Liver (tissue), 9 donors: ENCODE data around the gene UNC13A. TPM values are rescaled to one million over a fixed set of nuclear protein-coding genes. Genes with fewer than 3 reads are reported as not detected.

Experiments used
- DNase-seq: peaks from one replicate; pipeline ENCODE4 v3.0.0-alpha.2; 2017; ENCODE audit warnings: low spot score
- H3K27ac ChIP-seq, 2 donors: one replicate each; pipeline ENCODE4 v1.7.0; 2013; ENCODE audit warnings: inconsistent platforms in 2 of 2, low read length in 2 of 2, control low read depth in 1 of 2, low read depth in 1 of 2, mild to moderate bottlenecking in 1 of 2
- H3K27me3 ChIP-seq, 4 donors: one replicate each; pipeline versions ENCODE4 v1.6.1 to v1.7.0; 2013; ENCODE audit warnings: low read length in 3 of 4, inconsistent platforms in 1 of 4, mild to moderate bottlenecking in 1 of 4, moderate library complexity in 1 of 4; ENCODE audit not compliant: control insufficient read depth in 4 of 4, insufficient read depth in 4 of 4
- H3K36me3 ChIP-seq, 4 donors: one replicate each; pipeline versions ENCODE4 v1.6.1 to v1.7.0; 2013; ENCODE audit warnings: low read length in 3 of 4, mild to moderate bottlenecking in 3 of 4, low read depth in 1 of 4, moderate library complexity in 1 of 4; ENCODE audit not compliant: control insufficient read depth in 4 of 4, insufficient read depth in 3 of 4
- H3K4me1 ChIP-seq, 4 donors: one replicate each; pipeline versions ENCODE4 v1.6.1 to v1.7.0; 2013; ENCODE audit warnings: low read length in 3 of 4, mild to moderate bottlenecking in 3 of 4, moderate library complexity in 1 of 4; ENCODE audit not compliant: control insufficient read depth in 4 of 4, insufficient read depth in 4 of 4
- H3K4me3 ChIP-seq, 3 donors: one replicate each; pipeline versions ENCODE4 v1.6.1 to v1.7.0; 2013; ENCODE audit warnings: low read length in 3 of 3, control low read depth in 1 of 3, low read depth in 1 of 3, mild to moderate bottlenecking in 1 of 3
- H3K9ac ChIP-seq, 2 donors: one replicate each; pipeline ENCODE4 v1.7.0; 2013; ENCODE audit warnings: low read length in 2 of 2, mild to moderate bottlenecking in 2 of 2, moderate library complexity in 2 of 2, control low read depth in 1 of 2, low read depth in 1 of 2
- H3K9me3 ChIP-seq, 4 donors: one replicate each; pipeline versions ENCODE4 v1.6.1 to v1.7.0; 2013; ENCODE audit warnings: low read length in 3 of 4; ENCODE audit not compliant: control insufficient read depth in 4 of 4
- GABPA ChIP-seq, 2 donors: IDR thresholded peaks in 1 of 2; conservative IDR thresholded peaks in 1 of 2; 2 replicates each; pipeline ENCODE4 v1.6.1; 2016; ENCODE audit warnings: antibody characterized with exemption in 2 of 2, mild to moderate bottlenecking in 1 of 2, moderate library complexity in 1 of 2
- HNF4A ChIP-seq, 2 donors: conservative IDR thresholded peaks; 2 replicates each; pipeline ENCODE4 v1.6.1; 2016; ENCODE audit warnings: antibody characterized with exemption in 2 of 2, mild to moderate bottlenecking in 2 of 2
- HNF4G ChIP-seq: IDR thresholded peaks from 2 replicates; pipeline ENCODE4 v1.6.1; 2016; ENCODE audit warnings: antibody characterized with exemption
- NR2F2 ChIP-seq: IDR thresholded peaks from 2 replicates; pipeline ENCODE4 v1.6.1; 2016; ENCODE audit warnings: antibody characterized with exemption
- RAD21 ChIP-seq, 2 donors: IDR thresholded peaks; 2 replicates each; pipeline ENCODE4 v1.6.1; 2016; ENCODE audit warnings: antibody characterized with exemption in 2 of 2, mild to moderate bottlenecking in 2 of 2
- RXRA ChIP-seq, 2 donors: IDR thresholded peaks; 2 replicates each; pipeline ENCODE4 v1.6.1; 2017 to 2018; ENCODE audit warnings: antibody characterized with exemption in 2 of 2, mild to moderate bottlenecking in 1 of 2
- YY1 ChIP-seq: IDR thresholded peaks from 2 replicates; pipeline ENCODE4 v1.6.1; 2016; ENCODE audit warnings: antibody characterized with exemption, mild to moderate bottlenecking
- WGBS: extraction: QIAGEN DNeasy Blood & Tissue Kit; methylation state at CpG from one replicate; pipeline ENCODE4 v1.1.7; 2013; 5-methylcytosine and 5-hydroxymethylcytosine counted together
- polyA plus RNA-seq, 2 donors: library from polyadenylated mRNA; stranded (reverse) in 1 of 2; unstranded in 1 of 2; fragments of 200-250 nt in 1 of 2; fragments of >200 nt in 1 of 2; fragmentation: Nextera tagmentation in 1 of 2; extraction: Ambion mirVana in 1 of 2; gene quantifications; one replicate each; pipeline versions ENCODE4 v1.2.1 to v1.2.3, GENCODE V29; 2013 to 2015
- total RNA-seq, 2 donors: library from RNA; depleted of rRNA; stranded (reverse); fragments of >200 nt; gene quantifications; one replicate each; pipeline ENCODE4 v1.2.3, GENCODE V29; 2014
- TF ChIP-seq, protein P1 (sequence below): IDR thresholded peaks from 2 replicates; pipeline ENCODE4 v1.6.1; 2016; ENCODE audit warnings: antibody characterized with exemption, mild to moderate bottlenecking
- TF ChIP-seq, protein P2 (sequence below): IDR thresholded peaks from 2 replicates; pipeline ENCODE4 v1.6.1; 2016; ENCODE audit warnings: antibody characterized with exemption
- donor health status: healthy.
- donor health status: healthy.
- donor health status: healthy.
- donor health status: healthy.
- donor health status: healthy.

UNC13A gene
- total and polyA plus RNA-seq, 4 donors, result under 0.01 to 0.01 TPM; not detected in 2

- TF ChIP-seq, protein P1, sequence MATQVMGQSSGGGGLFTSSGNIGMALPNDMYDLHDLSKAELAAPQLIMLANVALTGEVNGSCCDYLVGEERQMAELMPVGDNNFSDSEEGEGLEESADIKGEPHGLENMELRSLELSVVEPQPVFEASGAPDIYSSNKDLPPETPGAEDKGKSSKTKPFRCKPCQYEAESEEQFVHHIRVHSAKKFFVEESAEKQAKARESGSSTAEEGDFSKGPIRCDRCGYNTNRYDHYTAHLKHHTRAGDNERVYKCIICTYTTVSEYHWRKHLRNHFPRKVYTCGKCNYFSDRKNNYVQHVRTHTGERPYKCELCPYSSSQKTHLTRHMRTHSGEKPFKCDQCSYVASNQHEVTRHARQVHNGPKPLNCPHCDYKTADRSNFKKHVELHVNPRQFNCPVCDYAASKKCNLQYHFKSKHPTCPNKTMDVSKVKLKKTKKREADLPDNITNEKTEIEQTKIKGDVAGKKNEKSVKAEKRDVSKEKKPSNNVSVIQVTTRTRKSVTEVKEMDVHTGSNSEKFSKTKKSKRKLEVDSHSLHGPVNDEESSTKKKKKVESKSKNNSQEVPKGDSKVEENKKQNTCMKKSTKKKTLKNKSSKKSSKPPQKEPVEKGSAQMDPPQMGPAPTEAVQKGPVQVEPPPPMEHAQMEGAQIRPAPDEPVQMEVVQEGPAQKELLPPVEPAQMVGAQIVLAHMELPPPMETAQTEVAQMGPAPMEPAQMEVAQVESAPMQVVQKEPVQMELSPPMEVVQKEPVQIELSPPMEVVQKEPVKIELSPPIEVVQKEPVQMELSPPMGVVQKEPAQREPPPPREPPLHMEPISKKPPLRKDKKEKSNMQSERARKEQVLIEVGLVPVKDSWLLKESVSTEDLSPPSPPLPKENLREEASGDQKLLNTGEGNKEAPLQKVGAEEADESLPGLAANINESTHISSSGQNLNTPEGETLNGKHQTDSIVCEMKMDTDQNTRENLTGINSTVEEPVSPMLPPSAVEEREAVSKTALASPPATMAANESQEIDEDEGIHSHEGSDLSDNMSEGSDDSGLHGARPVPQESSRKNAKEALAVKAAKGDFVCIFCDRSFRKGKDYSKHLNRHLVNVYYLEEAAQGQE, result no peak
- TF ChIP-seq, protein P2, sequence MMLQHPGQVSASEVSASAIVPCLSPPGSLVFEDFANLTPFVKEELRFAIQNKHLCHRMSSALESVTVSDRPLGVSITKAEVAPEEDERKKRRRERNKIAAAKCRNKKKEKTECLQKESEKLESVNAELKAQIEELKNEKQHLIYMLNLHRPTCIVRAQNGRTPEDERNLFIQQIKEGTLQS, result no peak
- TF ChIP-seq RXRA (IDR thresholded peaks at IDR 0.05), result no peak
Measured at GRCh38 chr19:17562097-17562496, 126.1 kb downstream of the UNC13A start (continued).

DNA sequence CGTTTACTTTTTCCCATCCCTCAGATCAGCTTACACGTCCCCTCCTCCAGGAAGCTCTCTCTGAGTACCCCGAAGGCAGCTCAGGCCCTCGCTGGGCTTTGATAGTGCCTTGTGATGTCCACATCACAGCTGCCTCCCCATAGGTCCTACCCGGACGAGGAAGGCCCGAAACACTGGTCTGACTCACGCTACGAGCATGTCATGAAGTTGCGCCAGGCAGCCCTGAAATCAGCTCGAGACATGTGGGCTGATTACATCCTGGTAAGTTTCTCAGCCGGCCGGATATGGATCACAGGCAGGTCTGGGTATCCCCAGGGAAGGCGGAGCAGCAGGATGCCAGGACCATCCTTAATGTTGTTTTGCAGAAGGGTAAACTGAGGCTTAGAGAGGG lies 128.0 kb downstream of the UNC13A start:
- 84% methylated on average over 14 of the region's 14 CpGs for WGBS

DNA sequence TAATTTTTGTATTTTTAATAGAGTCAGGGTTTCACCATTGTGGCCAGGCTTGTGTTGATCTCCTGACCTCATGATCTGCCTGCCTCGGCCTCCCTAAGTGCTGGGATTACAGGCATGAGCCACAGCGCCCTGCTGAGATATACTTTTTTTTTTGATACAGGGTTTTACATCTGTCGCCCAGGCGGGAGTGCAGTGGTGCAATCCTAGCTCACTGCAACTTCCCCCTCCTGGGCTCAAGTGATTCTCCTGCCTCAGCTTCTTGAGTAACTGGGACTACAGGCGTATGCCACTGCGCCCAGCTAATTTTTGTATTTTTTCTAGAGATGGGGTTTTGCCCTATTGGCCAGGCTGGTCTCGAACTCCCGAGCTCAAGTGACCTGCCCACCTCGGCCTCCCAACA lies 130.7 kb downstream of the UNC13A start:
- 88% methylated on average over 9 of the region's 9 CpGs for WGBS
- Histone ChIP-seq H3K27me3 (no peaks in the 10 kb centered on the region), H3K9me3 (no peaks in the 10 kb centered on the region), H3K4me3 (no peak overlapping the region), H3K9ac (no peak overlapping the region), H3K27ac (no peak overlapping the region), H3K36me3 (peaks cover 2 to 17% (median 6%) of the 10 kb centered on the region in 4 donors), H3K4me1 (peaks cover 4 to 16% (median 9%) of the 10 kb centered on the region in 4 donors)
- TF ChIP-seq, protein P1, result no peak
- no peak for DNase-seq

More for the DNA sequence above, 128.0 kb downstream of the UNC13A start:
- H3K27ac ChIP-seq, result no peak overlapping the region
- no peak for DNase-seq
- no peaks in the 10 kb centered on the region for H3K9me3 ChIP-seq
- no peaks in the 10 kb centered on the region for H3K27me3 ChIP-seq
- peaks cover 2 to 20% (median 6%) of the 10 kb centered on the region in 4 donors for H3K36me3 ChIP-seq
- TF ChIP-seq HNF4A (conservative IDR thresholded peaks at IDR 0.05) (no peak), GABPA (IDR thresholded peaks at IDR 0.05 in 1 of 2, conservative IDR thresholded peaks at IDR 0.05 in 1 of 2) (no peak), RAD21 (IDR thresholded peaks at IDR 0.05) (no peak), YY1 (no peak), NR2F2 (no peak), HNF4G (no peak)
- TF ChIP-seq, protein P2, result no peak
- peaks cover under 1 to 12% (median 7%) of the 10 kb centered on the region in 4 donors for H3K4me1 ChIP-seq
- no peak overlapping the region for H3K9ac ChIP-seq
- no peak overlapping the region for H3K4me3 ChIP-seq
